Neural cell (in vitro differentiated cells): Measurements from ENCODE around the gene MRPL21. TPM values are rescaled to one million over a fixed set of nuclear protein-coding genes. Genes with fewer than 3 reads are reported as not detected.

Experiments used
- H2AFZ ChIP-seq: fragments of 200-600, 300-800 bp; sonication (generic), shearing (Covaris generic); 2 replicates; pipeline ENCODE4 v1.6.0; 2014; ENCODE audit warnings: low read depth, mild to moderate bottlenecking, antibody characterized with exemption, low read length, moderate library complexity
- H3F3A ChIP-seq: fragments of 200-600 bp; shearing (Covaris generic); 2 replicates; pipeline ENCODE4 v1.6.1; 2016; ENCODE audit warnings: mild to moderate bottlenecking, moderate library complexity, mixed read lengths, antibody characterized with exemption, low read length; ENCODE audit not compliant: insufficient read depth, poor library complexity, severe bottlenecking
- H3K27ac ChIP-seq: fragments of 200-600, 300-800 bp; sonication (generic), shearing (Covaris generic); 2 replicates; pipeline ENCODE4 v1.5.1; 2014; ENCODE audit warnings: mild to moderate bottlenecking, low read length, moderate library complexity
- H3K27me3 ChIP-seq: fragments of 300-800, 200-600 bp; sonication (generic), shearing (Covaris generic); 2 replicates; pipeline ENCODE4 v1.6.0; 2014; ENCODE audit warnings: mild to moderate bottlenecking, low read depth, low read length, moderate library complexity; ENCODE audit not compliant: insufficient read depth
- H3K36me3 ChIP-seq: fragments of 300-800, 200-600 bp; sonication (generic), shearing (Covaris generic); 2 replicates; pipeline ENCODE4 v1.5.1; 2014; ENCODE audit warnings: mild to moderate bottlenecking, antibody characterized with exemption, low read length, moderate library complexity; ENCODE audit not compliant: insufficient read depth
- H3K4me2 ChIP-seq: fragments of 300-800, 200-600 bp; sonication (generic), shearing (Covaris generic); 2 replicates; pipeline ENCODE4 v1.6.0; 2014; ENCODE audit warnings: mild to moderate bottlenecking, low read length
- H3K4me3 ChIP-seq: fragments of 300-800, 200-600 bp; sonication (generic), shearing (Covaris generic); 2 replicates; pipeline ENCODE4 v1.5.1; 2014; ENCODE audit warnings: mild to moderate bottlenecking, low read length, moderate library complexity
- H3K79me2 ChIP-seq: fragments of 200-600 bp; shearing (Covaris generic); replicated peaks from 2 replicates; pipeline ENCODE4 v1.6.0; 2014; ENCODE audit warnings: mild to moderate bottlenecking, low read length, moderate library complexity; ENCODE audit not compliant: insufficient read depth
- H3K9ac ChIP-seq: fragments of 300-800, 200-600 bp; sonication (generic), shearing (Covaris generic); 2 replicates; pipeline ENCODE4 v1.6.1; 2016; ENCODE audit warnings: mild to moderate bottlenecking, low read length, mixed read lengths
- H3K9me2 ChIP-seq: fragments of 200-600 bp; shearing (Covaris generic); 2 replicates; pipeline ENCODE4 v1.6.1; 2016; ENCODE audit warnings: mild to moderate bottlenecking, low read length, mixed read lengths; ENCODE audit not compliant: insufficient read depth
- H3K9me3 ChIP-seq: fragments of 200-600, 300-800 bp; sonication (generic), shearing (Covaris generic); 2 replicates; pipeline ENCODE4 v1.6.1; 2016; ENCODE audit warnings: mild to moderate bottlenecking, mixed run types, low read length, moderate library complexity, mixed read lengths
- H4K20me1 ChIP-seq: fragments of 200-600 bp; shearing (Covaris generic); 2 replicates; pipeline ENCODE4 v1.6.1; 2016; ENCODE audit warnings: mild to moderate bottlenecking, mixed run types; ENCODE audit not compliant: insufficient read depth
- CTCF ChIP-seq: fragments of 450-650 bp; IDR thresholded peaks from 2 replicates; pipeline ENCODE4 v1.5.1; 2014; ENCODE audit warnings: antibody characterized with exemption, mild to moderate bottlenecking, moderate library complexity; ENCODE audit not compliant: poor library complexity, severe bottlenecking
- EP300 ChIP-seq: fragments of 450-650 bp; conservative IDR thresholded peaks from 2 replicates; pipeline ENCODE4 v1.6.1; 2014; ENCODE audit warnings: antibody characterized with exemption, mild to moderate bottlenecking, moderate library complexity; ENCODE audit not compliant: poor library complexity, severe bottlenecking
- EZH2 ChIP-seq: fragments of 200-600, 300-800 bp; shearing (Covaris generic), sonication (generic); IDR thresholded peaks from 2 replicates; pipeline ENCODE4 v1.6.1; 2014; ENCODE audit warnings: antibody characterized with exemption, low read length, borderline replicate concordance, mild to moderate bottlenecking; ENCODE audit not compliant: insufficient read depth, poor library complexity, severe bottlenecking
- MXI1 ChIP-seq: fragments of 450-650 bp; conservative IDR thresholded peaks from 2 replicates; pipeline ENCODE4 v1.6.1; 2014; ENCODE audit warnings: antibody characterized with exemption, mild to moderate bottlenecking; ENCODE audit not compliant: poor library complexity, severe bottlenecking
- POLR2AphosphoS5 ChIP-seq: IDR thresholded peaks from 2 replicates; pipeline ENCODE4 v1.6.1; 2012
- RAD21 ChIP-seq: fragments of 450-650 bp; conservative IDR thresholded peaks from 2 replicates; pipeline ENCODE4 v1.6.1; 2014; ENCODE audit warnings: antibody characterized with exemption, mild to moderate bottlenecking, moderate library complexity
- REST ChIP-seq: IDR thresholded peaks from 2 replicates; pipeline ENCODE4 v1.6.1; 2012; ENCODE audit warnings: borderline replicate concordance
- SMC3 ChIP-seq: fragments of 450-650 bp; conservative IDR thresholded peaks from 2 replicates; pipeline ENCODE4 v1.6.1; 2014; ENCODE audit warnings: antibody characterized with exemption, mild to moderate bottlenecking, moderate library complexity; ENCODE audit not compliant: poor library complexity
- TAF1 ChIP-seq: IDR thresholded peaks from 2 replicates; pipeline ENCODE4 v1.6.1; 2012; ENCODE audit warnings: low read depth
- polyA plus RNA-seq: library from polyadenylated mRNA; depleted of rRNA; stranded (reverse); fragments of >200 nt; gene quantifications from 2 replicates; pipeline ENCODE4 v1.2.3, GENCODE V29; 2014

Gene MRPL21
- polyA plus RNA-seq, 1 donor from 2014 or later = 139 TPM

- Histone ChIP-seq H3K9me3 (no peaks in the 10 kb centered on the region), H2AFZ (no peak overlapping the region), H3K79me2 (no peaks in the 10 kb centered on the region), H3K9me2 (no peaks in the 10 kb centered on the region), H3K27ac (no peak overlapping the region), H3K36me3 (no peaks in the 10 kb centered on the region), H3F3A (no peaks in the 10 kb centered on the region), H4K20me1 (no peaks in the 10 kb centered on the region), H3K4me2 (no peak overlapping the region), H3K4me3 (no peak overlapping the region), H3K9ac (no peak overlapping the region), H3K27me3 (no peaks in the 10 kb centered on the region)
- TF ChIP-seq SMC3 (no peak), POLR2AphosphoS5 (no peak), REST (no peak), TAF1 (no peak), CTCF (no peak), EP300 (no peak), RAD21 (no peak), EZH2 (no peak), MXI1 (no peak)
These were observed 31.2 kb downstream of the MRPL21 start for GRCh38 chr11:68872216-68873003.

- Histone ChIP-seq H3K36me3 (no peaks in the 10 kb centered on the region), H2AFZ (no peak overlapping the region), H4K20me1 (no peaks in the 10 kb centered on the region), H3K9ac (no peak overlapping the region), H3K9me2 (no peaks in the 10 kb centered on the region), H3K9me3 (no peaks in the 10 kb centered on the region), H3K79me2 (no peaks in the 10 kb centered on the region), H3K4me3 (no peak overlapping the region), H3K27me3 (no peaks in the 10 kb centered on the region), H3K27ac (no peak overlapping the region), H3K4me2 (no peak overlapping the region), H3F3A (no peaks in the 10 kb centered on the region)
- TF ChIP-seq EZH2 = no peak
- no peak for TF ChIP-seq SMC3
- TF ChIP-seq TAF1 = no peak
- TF ChIP-seq RAD21 = no peak
- TF ChIP-seq EP300 = no peak
- TF ChIP-seq CTCF = no peak
- no peak for TF ChIP-seq POLR2AphosphoS5
- no peak for TF ChIP-seq MXI1
- no peak for TF ChIP-seq REST
These were observed 33.2 kb downstream of the MRPL21 start for GRCh38 chr11:68870470-68870869.
